Coronary artery (tissue), 2 donors: ENCODE results near the gene C6orf15.

Source experiments
- DNase-seq: peaks from one replicate; pipeline ENCODE4 v3.0.0-alpha.2; 2017; ENCODE audit warnings: low spot score
- H3K27ac ChIP-seq, 2 donors: fragments of 200-600 bp; sonication (generic); one replicate each; pipeline ENCODE4 v1.5.1; 2016 to 2019
- H3K4me3 ChIP-seq: fragments of 200-600 bp; sonication (generic); 2 replicates; pipeline ENCODE4 v1.5.1; 2016; ENCODE audit warnings: mild to moderate bottlenecking, moderate library complexity
- CTCF ChIP-seq: fragments of 200-600 bp; sonication (generic); IDR thresholded peaks from one replicate; pipeline ENCODE4 v1.5.1; 2019; ENCODE audit warnings: antibody characterized with exemption

C6orf15 gene

GRCh38 chr6:31083742-31084354 lies 28.5 kb downstream of the C6orf15 start:
- TF ChIP-seq CTCF, result no peak
- Histone ChIP-seq H3K4me3 (no peak overlapping the region), H3K27ac (peak overlapping the region in 1 of 2 donors; percentile 56)
- DNase-seq, result no peak

GRCh38 chr6:31081872-31082271 lies 30.5 kb downstream of the C6orf15 start:
- TF ChIP-seq CTCF, result no peak
- Histone ChIP-seq H3K27ac (no peak overlapping the region), H3K4me3 (no peak overlapping the region)
- no peak for DNase-seq

- no peak for DNase-seq
Measured at GRCh38 chr6:31079656-31080261, 32.6 kb downstream of the C6orf15 start.

GRCh38 chr6:31076611-31077010 lies 35.8 kb downstream of the C6orf15 start:
- Histone ChIP-seq H3K4me3 (no peak overlapping the region), H3K27ac (no peak overlapping the region)
- DNase-seq, result no peak
- no peak for TF ChIP-seq CTCF

More at GRCh38 chr6:31079656-31080261, 32.6 kb downstream of the C6orf15 start:
- H3K4me3 ChIP-seq, result peak overlapping the region; percentile 50
- H3K27ac ChIP-seq, result no peak overlapping the region
- peak; percentile 64 for TF ChIP-seq CTCF

- Histone ChIP-seq H3K27ac (no peak overlapping the region), H3K4me3 (no peak overlapping the region)
- TF ChIP-seq CTCF, result no peak
- no peak for DNase-seq
Measured at GRCh38 chr6:31075528-31075927, 36.8 kb downstream of the C6orf15 start.

GRCh38 chr6:31074401-31074800 lies 38.0 kb downstream of the C6orf15 start:
- DNase-seq, result no peak
- TF ChIP-seq CTCF, result no peak

GRCh38 chr6:31070711-31071197 lies 41.6 kb downstream of the C6orf15 start:
- TF ChIP-seq CTCF, result no peak
- DNase-seq, result no peak
- Histone ChIP-seq H3K4me3 (no peak overlapping the region), H3K27ac (no peak overlapping the region)

More at GRCh38 chr6:31074401-31074800, 38.0 kb downstream of the C6orf15 start:
- Histone ChIP-seq H3K27ac (no peak overlapping the region), H3K4me3 (no peak overlapping the region)
